Liver (tissue), 9 donors: ENCODE data around the gene MYO7A. TPM values are rescaled to one million over a fixed set of nuclear protein-coding genes. Genes with fewer than 3 reads are reported as not detected.

Experiments used
- DNase-seq: peaks from one replicate; pipeline ENCODE4 v3.0.0-alpha.2; 2017; ENCODE audit warnings: low spot score
- H3K27ac ChIP-seq, 2 donors: one replicate each; pipeline ENCODE4 v1.7.0; 2013; ENCODE audit warnings: inconsistent platforms in 2 of 2, low read length in 2 of 2, control low read depth in 1 of 2, low read depth in 1 of 2, mild to moderate bottlenecking in 1 of 2
- H3K27me3 ChIP-seq, 4 donors: one replicate each; pipeline versions ENCODE4 v1.6.1 to v1.7.0; 2013; ENCODE audit warnings: low read length in 3 of 4, inconsistent platforms in 1 of 4, mild to moderate bottlenecking in 1 of 4, moderate library complexity in 1 of 4; ENCODE audit not compliant: control insufficient read depth in 4 of 4, insufficient read depth in 4 of 4
- H3K36me3 ChIP-seq, 4 donors: one replicate each; pipeline versions ENCODE4 v1.6.1 to v1.7.0; 2013; ENCODE audit warnings: low read length in 3 of 4, mild to moderate bottlenecking in 3 of 4, low read depth in 1 of 4, moderate library complexity in 1 of 4; ENCODE audit not compliant: control insufficient read depth in 4 of 4, insufficient read depth in 3 of 4
- H3K4me1 ChIP-seq, 4 donors: one replicate each; pipeline versions ENCODE4 v1.6.1 to v1.7.0; 2013; ENCODE audit warnings: low read length in 3 of 4, mild to moderate bottlenecking in 3 of 4, moderate library complexity in 1 of 4; ENCODE audit not compliant: control insufficient read depth in 4 of 4, insufficient read depth in 4 of 4
- H3K4me3 ChIP-seq, 3 donors: one replicate each; pipeline versions ENCODE4 v1.6.1 to v1.7.0; 2013; ENCODE audit warnings: low read length in 3 of 3, control low read depth in 1 of 3, low read depth in 1 of 3, mild to moderate bottlenecking in 1 of 3
- H3K9ac ChIP-seq, 2 donors: one replicate each; pipeline ENCODE4 v1.7.0; 2013; ENCODE audit warnings: low read length in 2 of 2, mild to moderate bottlenecking in 2 of 2, moderate library complexity in 2 of 2, control low read depth in 1 of 2, low read depth in 1 of 2
- H3K9me3 ChIP-seq, 4 donors: one replicate each; pipeline versions ENCODE4 v1.6.1 to v1.7.0; 2013; ENCODE audit warnings: low read length in 3 of 4; ENCODE audit not compliant: control insufficient read depth in 4 of 4
- EGR1 ChIP-seq, 2 donors: IDR thresholded peaks; 2 replicates each; pipeline ENCODE4 v1.6.1; 2016 to 2018; ENCODE audit warnings: antibody characterized with exemption in 2 of 2, low read depth in 2 of 2
- FOXA1 ChIP-seq: IDR thresholded peaks from 2 replicates; pipeline ENCODE4 v1.6.1; 2016; ENCODE audit warnings: antibody characterized with exemption
- FOXA2 ChIP-seq: IDR thresholded peaks from 2 replicates; pipeline ENCODE4 v1.6.1; 2016; ENCODE audit warnings: antibody characterized with exemption
- HNF4A ChIP-seq, 2 donors: conservative IDR thresholded peaks; 2 replicates each; pipeline ENCODE4 v1.6.1; 2016; ENCODE audit warnings: antibody characterized with exemption in 2 of 2, mild to moderate bottlenecking in 2 of 2
- JUND ChIP-seq, 2 donors: IDR thresholded peaks; 2 replicates each; pipeline ENCODE4 v1.6.1; 2016; ENCODE audit warnings: antibody characterized with exemption in 2 of 2
- RAD21 ChIP-seq, 2 donors: IDR thresholded peaks; 2 replicates each; pipeline ENCODE4 v1.6.1; 2016; ENCODE audit warnings: antibody characterized with exemption in 2 of 2, mild to moderate bottlenecking in 2 of 2
- RXRA ChIP-seq, 2 donors: IDR thresholded peaks; 2 replicates each; pipeline ENCODE4 v1.6.1; 2017 to 2018; ENCODE audit warnings: antibody characterized with exemption in 2 of 2, mild to moderate bottlenecking in 1 of 2
- SP1 ChIP-seq: IDR thresholded peaks from 2 replicates; pipeline ENCODE4 v1.6.1; 2018; ENCODE audit warnings: antibody characterized with exemption, mild to moderate bottlenecking
- TAF1 ChIP-seq: conservative IDR thresholded peaks from 2 replicates; pipeline ENCODE4 v1.6.1; 2016; ENCODE audit warnings: antibody characterized with exemption, mild to moderate bottlenecking
- YY1 ChIP-seq: IDR thresholded peaks from 2 replicates; pipeline ENCODE4 v1.6.1; 2016; ENCODE audit warnings: antibody characterized with exemption, mild to moderate bottlenecking
- WGBS: extraction: QIAGEN DNeasy Blood & Tissue Kit; methylation state at CpG from one replicate; pipeline ENCODE4 v1.1.7; 2013; 5-methylcytosine and 5-hydroxymethylcytosine counted together
- polyA plus RNA-seq, 2 donors: library from polyadenylated mRNA; stranded (reverse) in 1 of 2; unstranded in 1 of 2; fragments of 200-250 nt in 1 of 2; fragments of >200 nt in 1 of 2; fragmentation: Nextera tagmentation in 1 of 2; extraction: Ambion mirVana in 1 of 2; gene quantifications; one replicate each; pipeline versions ENCODE4 v1.2.1 to v1.2.3, GENCODE V29; 2013 to 2015
- total RNA-seq, 2 donors: library from RNA; depleted of rRNA; stranded (reverse); fragments of >200 nt; gene quantifications; one replicate each; pipeline ENCODE4 v1.2.3, GENCODE V29; 2014
- TF ChIP-seq, protein P1 (sequence below): fragments of 150-350 bp; IDR thresholded peaks from 2 replicates; pipeline ENCODE4 v1.5.1; 2017; ENCODE audit warnings: improper control_type of control experiment, low read depth, low read length; ENCODE audit not compliant: missing input control
- TF ChIP-seq, protein P2 (sequence below): IDR thresholded peaks from 2 replicates; pipeline ENCODE4 v1.6.1; 2016; ENCODE audit warnings: antibody characterized with exemption, mild to moderate bottlenecking
- TF ChIP-seq, protein P3 (sequence below): IDR thresholded peaks from 2 replicates; pipeline ENCODE4 v1.6.1; 2016; ENCODE audit warnings: antibody characterized with exemption
- TF ChIP-seq, protein P4 (sequence below): IDR thresholded peaks from 2 replicates; pipeline ENCODE4 v1.6.1; 2016; ENCODE audit warnings: antibody characterized with exemption
- donor health status: healthy.
- donor health status: healthy.
- donor health status: healthy.
- donor health status: healthy.
- donor health status: healthy.

Gene MYO7A
- total and polyA plus RNA-seq, 4 donors, result 7.3 to 33.6 (median 11.3) TPM

DNA sequence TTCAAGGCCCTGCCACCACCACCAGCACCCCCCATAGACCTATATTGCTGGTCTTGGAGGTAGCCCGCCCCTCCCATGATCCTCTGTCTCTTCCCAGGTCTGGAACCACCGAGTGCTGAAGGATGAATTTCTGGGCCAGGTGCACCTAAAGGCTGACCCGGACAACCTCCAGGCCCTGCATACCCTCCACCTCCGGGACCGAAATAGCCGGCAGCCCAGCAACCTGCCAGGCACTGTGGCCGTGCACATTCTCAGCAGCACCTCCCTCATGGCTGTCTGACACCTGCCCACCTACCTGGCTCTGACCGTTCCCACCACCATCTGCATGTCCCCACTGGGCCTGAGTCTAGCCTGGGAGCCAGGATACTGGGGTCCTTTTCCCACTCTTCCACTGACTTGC, 4.5 kb upstream of the MYO7A start:
- DNase-seq, result no peak
- H3K27ac ChIP-seq, result no peak overlapping the region
- WGBS, result 89% methylated on average over 8 of the region's 8 CpGs
- no peak overlapping the region for H3K9ac ChIP-seq
- H3K27me3 ChIP-seq, result no peaks in the 10 kb centered on the region
- no peak overlapping the region for H3K4me3 ChIP-seq
- TF ChIP-seq, protein P1, sequence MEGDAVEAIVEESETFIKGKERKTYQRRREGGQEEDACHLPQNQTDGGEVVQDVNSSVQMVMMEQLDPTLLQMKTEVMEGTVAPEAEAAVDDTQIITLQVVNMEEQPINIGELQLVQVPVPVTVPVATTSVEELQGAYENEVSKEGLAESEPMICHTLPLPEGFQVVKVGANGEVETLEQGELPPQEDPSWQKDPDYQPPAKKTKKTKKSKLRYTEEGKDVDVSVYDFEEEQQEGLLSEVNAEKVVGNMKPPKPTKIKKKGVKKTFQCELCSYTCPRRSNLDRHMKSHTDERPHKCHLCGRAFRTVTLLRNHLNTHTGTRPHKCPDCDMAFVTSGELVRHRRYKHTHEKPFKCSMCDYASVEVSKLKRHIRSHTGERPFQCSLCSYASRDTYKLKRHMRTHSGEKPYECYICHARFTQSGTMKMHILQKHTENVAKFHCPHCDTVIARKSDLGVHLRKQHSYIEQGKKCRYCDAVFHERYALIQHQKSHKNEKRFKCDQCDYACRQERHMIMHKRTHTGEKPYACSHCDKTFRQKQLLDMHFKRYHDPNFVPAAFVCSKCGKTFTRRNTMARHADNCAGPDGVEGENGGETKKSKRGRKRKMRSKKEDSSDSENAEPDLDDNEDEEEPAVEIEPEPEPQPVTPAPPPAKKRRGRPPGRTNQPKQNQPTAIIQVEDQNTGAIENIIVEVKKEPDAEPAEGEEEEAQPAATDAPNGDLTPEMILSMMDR, result no peak
- peaks cover 1 to 23% (median 16%) of the 10 kb centered on the region in 4 donors for H3K4me1 ChIP-seq
- peaks cover 5 to 57% (median 28%) of the 10 kb centered on the region in 4 donors for H3K36me3 ChIP-seq
- no peaks in the 10 kb centered on the region for H3K9me3 ChIP-seq

DNA sequence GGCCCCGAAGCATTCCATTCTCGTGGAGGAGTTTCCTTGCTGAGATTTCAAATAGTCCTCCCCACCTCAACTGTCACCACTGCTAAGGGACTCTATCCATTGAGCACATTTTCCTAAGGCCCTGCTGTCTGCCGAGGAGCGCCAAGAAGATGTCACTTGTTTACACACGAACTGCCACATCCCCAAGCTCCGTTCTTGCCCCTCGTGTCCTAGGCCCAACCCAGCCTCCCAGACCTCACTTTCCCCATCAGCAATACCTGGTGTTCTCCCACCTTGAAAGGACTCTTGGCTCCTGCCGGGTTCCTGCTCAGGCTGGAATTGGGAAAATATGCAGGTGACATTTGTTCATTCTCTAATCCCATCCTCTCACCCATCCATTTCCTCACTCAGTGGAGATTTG, 4.0 kb upstream of the MYO7A start:
- 90% methylated on average over 8 of the region's 8 CpGs for WGBS
- Histone ChIP-seq H3K4me1 (peaks cover 1 to 28% (median 20%) of the 10 kb centered on the region in 4 donors), H3K9me3 (no peaks in the 10 kb centered on the region), H3K27me3 (no peaks in the 10 kb centered on the region), H3K9ac (no peak overlapping the region), H3K36me3 (peaks cover 5 to 52% (median 25%) of the 10 kb centered on the region in 4 donors), H3K27ac (no peak overlapping the region), H3K4me3 (no peak overlapping the region)
- no peak for DNase-seq
- TF ChIP-seq YY1 (no peak), EGR1 (IDR thresholded peaks at IDR 0.05; ENCODE audit: low read depth in 2 of 2) (no peak), FOXA2 (no peak), SP1 (no peak), HNF4A (conservative IDR thresholded peaks at IDR 0.05) (no peak), RAD21 (IDR thresholded peaks at IDR 0.05) (no peak), FOXA1 (no peak), JUND (IDR thresholded peaks at IDR 0.05) (no peak), RXRA (IDR thresholded peaks at IDR 0.05) (no peak), TAF1 (no peak)
- TF ChIP-seq, protein P2, sequence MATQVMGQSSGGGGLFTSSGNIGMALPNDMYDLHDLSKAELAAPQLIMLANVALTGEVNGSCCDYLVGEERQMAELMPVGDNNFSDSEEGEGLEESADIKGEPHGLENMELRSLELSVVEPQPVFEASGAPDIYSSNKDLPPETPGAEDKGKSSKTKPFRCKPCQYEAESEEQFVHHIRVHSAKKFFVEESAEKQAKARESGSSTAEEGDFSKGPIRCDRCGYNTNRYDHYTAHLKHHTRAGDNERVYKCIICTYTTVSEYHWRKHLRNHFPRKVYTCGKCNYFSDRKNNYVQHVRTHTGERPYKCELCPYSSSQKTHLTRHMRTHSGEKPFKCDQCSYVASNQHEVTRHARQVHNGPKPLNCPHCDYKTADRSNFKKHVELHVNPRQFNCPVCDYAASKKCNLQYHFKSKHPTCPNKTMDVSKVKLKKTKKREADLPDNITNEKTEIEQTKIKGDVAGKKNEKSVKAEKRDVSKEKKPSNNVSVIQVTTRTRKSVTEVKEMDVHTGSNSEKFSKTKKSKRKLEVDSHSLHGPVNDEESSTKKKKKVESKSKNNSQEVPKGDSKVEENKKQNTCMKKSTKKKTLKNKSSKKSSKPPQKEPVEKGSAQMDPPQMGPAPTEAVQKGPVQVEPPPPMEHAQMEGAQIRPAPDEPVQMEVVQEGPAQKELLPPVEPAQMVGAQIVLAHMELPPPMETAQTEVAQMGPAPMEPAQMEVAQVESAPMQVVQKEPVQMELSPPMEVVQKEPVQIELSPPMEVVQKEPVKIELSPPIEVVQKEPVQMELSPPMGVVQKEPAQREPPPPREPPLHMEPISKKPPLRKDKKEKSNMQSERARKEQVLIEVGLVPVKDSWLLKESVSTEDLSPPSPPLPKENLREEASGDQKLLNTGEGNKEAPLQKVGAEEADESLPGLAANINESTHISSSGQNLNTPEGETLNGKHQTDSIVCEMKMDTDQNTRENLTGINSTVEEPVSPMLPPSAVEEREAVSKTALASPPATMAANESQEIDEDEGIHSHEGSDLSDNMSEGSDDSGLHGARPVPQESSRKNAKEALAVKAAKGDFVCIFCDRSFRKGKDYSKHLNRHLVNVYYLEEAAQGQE, result no peak
- TF ChIP-seq, protein P3, sequence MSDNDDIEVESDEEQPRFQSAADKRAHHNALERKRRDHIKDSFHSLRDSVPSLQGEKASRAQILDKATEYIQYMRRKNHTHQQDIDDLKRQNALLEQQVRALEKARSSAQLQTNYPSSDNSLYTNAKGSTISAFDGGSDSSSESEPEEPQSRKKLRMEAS, result no peak
- TF ChIP-seq, protein P4, sequence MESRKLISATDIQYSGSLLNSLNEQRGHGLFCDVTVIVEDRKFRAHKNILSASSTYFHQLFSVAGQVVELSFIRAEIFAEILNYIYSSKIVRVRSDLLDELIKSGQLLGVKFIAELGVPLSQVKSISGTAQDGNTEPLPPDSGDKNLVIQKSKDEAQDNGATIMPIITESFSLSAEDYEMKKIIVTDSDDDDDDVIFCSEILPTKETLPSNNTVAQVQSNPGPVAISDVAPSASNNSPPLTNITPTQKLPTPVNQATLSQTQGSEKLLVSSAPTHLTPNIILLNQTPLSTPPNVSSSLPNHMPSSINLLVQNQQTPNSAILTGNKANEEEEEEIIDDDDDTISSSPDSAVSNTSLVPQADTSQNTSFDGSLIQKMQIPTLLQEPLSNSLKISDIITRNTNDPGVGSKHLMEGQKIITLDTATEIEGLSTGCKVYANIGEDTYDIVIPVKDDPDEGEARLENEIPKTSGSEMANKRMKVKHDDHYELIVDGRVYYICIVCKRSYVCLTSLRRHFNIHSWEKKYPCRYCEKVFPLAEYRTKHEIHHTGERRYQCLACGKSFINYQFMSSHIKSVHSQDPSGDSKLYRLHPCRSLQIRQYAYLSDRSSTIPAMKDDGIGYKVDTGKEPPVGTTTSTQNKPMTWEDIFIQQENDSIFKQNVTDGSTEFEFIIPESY, result no peak
